Gastrocnemius medialis (tissue), 4 donors: ENCODE measurements around the gene CCDC13.

Source experiments
- CTCF ChIP-seq, 5 experiments: fragments of 450-650 bp in 3 of 5; fragments of 200-600 bp in 2 of 5; sonication (generic) in 2 of 5; IDR thresholded peaks in 4 of 5; conservative IDR thresholded peaks in 1 of 5; 1 replicate in 4 of 5; 2 replicates in 1 of 5; pipeline ENCODE4 v1.5.1; 2016 to 2019; ENCODE audit warnings: antibody characterized with exemption in 5 of 5, mild to moderate bottlenecking in 3 of 5, moderate library complexity in 3 of 5
- POLR2A ChIP-seq, 2 donors: fragments of 450-650 bp; IDR thresholded peaks; one replicate each; pipeline ENCODE4 v1.6.1; 2017; ENCODE audit warnings: antibody characterized with exemption in 2 of 2, mild to moderate bottlenecking in 2 of 2, moderate library complexity in 2 of 2

GRCh38 chr3:42728668-42729364 lies 44.2 kb downstream of the CCDC13 start:
- TF ChIP-seq CTCF (IDR thresholded peaks at IDR 0.05 in 4 of 5, conservative IDR thresholded peaks at IDR 0.05 in 1 of 5) (no peak), POLR2A (IDR thresholded peaks at IDR 0.05) (no peak)
